CD8-positive, alpha-beta memory T cell (primary cell): ENCODE results near the gene RIPOR3. TPM values are rescaled to one million over a fixed set of nuclear protein-coding genes. Genes with fewer than 3 reads are reported as not detected.
A peak's percentile ranks its signal among the peaks of the same experiment; 100 is the strongest.

Source experiments
- CTCF ChIA-PET: fragments of 350-600 bp; sonication (Branson Sonifier 250); formaldehyde crosslinking; loops from one replicate; lab custom pipeline; 2021; ENCODE audit warnings: antibody characterized with exemption; lab: Charles Lee
- POLR2A ChIA-PET: fragments of 350-600 bp; sonication (Branson Sonifier 250); formaldehyde crosslinking; loops from one replicate; lab custom pipeline; 2021; ENCODE audit warnings: antibody characterized with exemption; lab: Charles Lee
- DNase-seq, 5 donors: peaks; one replicate each; pipeline versions ENCODE4 v3.0.0 to v3.0.0-alpha.2; 2020 to 2022; ENCODE audit warnings: mixed read lengths in 1 of 5
- H3K27ac ChIP-seq: one replicate; pipeline ENCODE4 v1.7.0; 2013; ENCODE audit warnings: low read depth, mild to moderate bottlenecking, low read length, moderate library complexity
- H3K27me3 ChIP-seq: 2 replicates; pipeline ENCODE4 v1.7.0; 2013; ENCODE audit warnings: low read length, mild to moderate bottlenecking; ENCODE audit not compliant: insufficient read depth, poor library complexity, severe bottlenecking
- H3K36me3 ChIP-seq: 2 replicates; pipeline ENCODE4 v1.7.0; 2013; ENCODE audit warnings: mild to moderate bottlenecking, low read length, moderate library complexity; ENCODE audit not compliant: insufficient read depth
- H3K4me1 ChIP-seq: 2 replicates; pipeline ENCODE4 v1.7.0; 2013; ENCODE audit warnings: mild to moderate bottlenecking, low read length, moderate library complexity; ENCODE audit not compliant: insufficient read depth
- H3K4me3 ChIP-seq: 2 replicates; pipeline ENCODE4 v1.7.0; 2013; ENCODE audit warnings: mild to moderate bottlenecking, low read length
- H3K9me3 ChIP-seq: 2 replicates; pipeline ENCODE4 v1.7.0; 2013; ENCODE audit warnings: mild to moderate bottlenecking, low read length
- H3K27ac Mint-ChIP-seq, 8 donors: one replicate each; pipeline ENCODE4 v1.8.0; 2020 to 2021; ENCODE audit warnings: mixed read lengths in 8 of 8, mild to moderate bottlenecking in 6 of 8, inconsistent platforms in 3 of 8, moderate library complexity in 3 of 8
- H3K27me3 Mint-ChIP-seq, 2 donors: one replicate each; pipeline ENCODE4 v1.8.0; 2020 to 2021; ENCODE audit warnings: mixed read lengths in 2 of 2, mild to moderate bottlenecking in 1 of 2, moderate library complexity in 1 of 2
- H3K36me3 Mint-ChIP-seq, 3 donors: one replicate each; pipeline ENCODE4 v1.8.0; 2020 to 2021; ENCODE audit warnings: mixed read lengths in 3 of 3, inconsistent platforms in 1 of 3, mild to moderate bottlenecking in 1 of 3
- H3K4me1 Mint-ChIP-seq, 3 donors: one replicate each; pipeline ENCODE4 v1.8.0; 2020 to 2021; ENCODE audit warnings: mixed read lengths in 3 of 3, inconsistent platforms in 1 of 3, mild to moderate bottlenecking in 1 of 3
- H3K4me3 Mint-ChIP-seq, 7 donors: one replicate each; pipeline ENCODE4 v1.8.0; 2020 to 2021; ENCODE audit warnings: mixed read lengths in 7 of 7, mild to moderate bottlenecking in 6 of 7, moderate library complexity in 4 of 7, inconsistent platforms in 2 of 7
- H3K9me3 Mint-ChIP-seq, 5 donors: one replicate each; pipeline ENCODE4 v1.8.0; 2020 to 2022; ENCODE audit warnings: mixed read lengths in 5 of 5, mild to moderate bottlenecking in 3 of 5, moderate library complexity in 2 of 5, inconsistent platforms in 1 of 5
- polyA plus RNA-seq: library from polyadenylated mRNA; unstranded; fragments of 300-500 nt; fragmentation: Illumina TruSeq; gene quantifications from one replicate; pipeline ENCODE4 v1.2.3, GENCODE V29; 2021
- total RNA-seq, 2 experiments: library from RNA; stranded (reverse); gene quantifications; one replicate each; pipeline ENCODE4 v1.2.3, GENCODE V29; 2021

RIPOR3 gene
- total and polyA plus RNA-seq, 3 experiments from 2014 or later, result 1.8 TPM; not detected in 2

DNA sequence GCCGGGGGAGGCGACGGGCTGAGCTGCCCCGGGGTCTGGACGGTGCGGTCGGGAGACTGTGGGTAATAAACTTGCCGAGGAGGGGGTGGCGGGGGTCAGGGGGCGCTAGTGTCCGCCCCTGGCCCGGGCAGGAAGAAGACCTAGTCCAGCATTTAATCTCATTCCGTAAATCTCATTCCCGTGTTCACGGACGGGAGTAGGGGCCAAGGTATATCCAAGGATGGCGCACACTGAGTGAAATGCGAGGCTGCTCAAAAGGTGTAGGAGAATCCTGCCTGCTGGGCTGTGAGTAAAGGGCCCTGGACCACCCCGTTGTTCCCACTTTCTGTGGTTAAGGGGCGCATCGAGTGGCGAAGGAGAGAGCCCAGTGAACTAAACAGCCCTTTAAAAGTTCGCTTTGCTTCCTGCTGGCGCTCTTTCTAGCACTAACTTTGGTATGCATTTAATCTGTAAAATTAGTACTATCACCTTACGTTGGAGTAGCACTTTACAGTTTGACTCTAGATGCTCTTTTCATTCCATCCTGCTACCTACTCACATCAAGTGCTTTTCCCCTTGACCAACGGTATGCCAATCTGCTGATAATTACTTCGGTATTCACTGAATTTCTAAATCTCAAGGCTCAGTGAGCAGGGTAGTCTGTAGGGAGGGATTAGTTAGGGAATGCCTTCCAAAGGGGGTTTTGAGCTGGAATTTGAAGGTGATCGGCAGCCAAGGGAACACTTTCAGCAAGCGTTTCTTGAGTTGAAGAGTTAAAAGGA is 40.8 kb upstream of the RIPOR3 start:
- Mint-ChIP-seq H3K4me1 (peaks cover 22 to 44% (median 44%) of the 10 kb centered on the region in 3 donors), H3K27me3 (peaks cover 0 to 3% of the 10 kb centered on the region in 2 donors), H3K9me3 (no peaks in the 10 kb centered on the region), H3K36me3 (peaks cover 0 to 18% (median 1%) of the 10 kb centered on the region in 3 donors), H3K27ac (peak overlapping the region; percentile 15 to 92 (median 78)), H3K4me3 (peak overlapping the region; percentile 89 to 98 (median 91))
- Histone ChIP-seq H3K9me3 (no peaks in the 10 kb centered on the region), H3K27ac (peak overlapping the region; percentile 49), H3K4me1 (peaks cover 23% of the 10 kb centered on the region), H3K4me3 (peak overlapping the region; percentile 59), H3K36me3 (no peaks in the 10 kb centered on the region), H3K27me3 (no peaks in the 10 kb centered on the region)
- DNase-seq, result no peak
- ChIA-PET CTCF (interaction anchor here (0.7 to 3.0 kb wide), 4 partner anchors 17 to 63 kb away, joined by 3 to 13 read pairs (median 6); partner anchors contain the start of gene BCAS4), POLR2A (interaction anchor here (0.6 to 1.4 kb wide), 4 partner anchors 59 to 226 kb away, joined by 3 to 4 read pairs (median 4); partner anchors contain the start of genes DPM1, MOCS3 and PTPN1)

DNA sequence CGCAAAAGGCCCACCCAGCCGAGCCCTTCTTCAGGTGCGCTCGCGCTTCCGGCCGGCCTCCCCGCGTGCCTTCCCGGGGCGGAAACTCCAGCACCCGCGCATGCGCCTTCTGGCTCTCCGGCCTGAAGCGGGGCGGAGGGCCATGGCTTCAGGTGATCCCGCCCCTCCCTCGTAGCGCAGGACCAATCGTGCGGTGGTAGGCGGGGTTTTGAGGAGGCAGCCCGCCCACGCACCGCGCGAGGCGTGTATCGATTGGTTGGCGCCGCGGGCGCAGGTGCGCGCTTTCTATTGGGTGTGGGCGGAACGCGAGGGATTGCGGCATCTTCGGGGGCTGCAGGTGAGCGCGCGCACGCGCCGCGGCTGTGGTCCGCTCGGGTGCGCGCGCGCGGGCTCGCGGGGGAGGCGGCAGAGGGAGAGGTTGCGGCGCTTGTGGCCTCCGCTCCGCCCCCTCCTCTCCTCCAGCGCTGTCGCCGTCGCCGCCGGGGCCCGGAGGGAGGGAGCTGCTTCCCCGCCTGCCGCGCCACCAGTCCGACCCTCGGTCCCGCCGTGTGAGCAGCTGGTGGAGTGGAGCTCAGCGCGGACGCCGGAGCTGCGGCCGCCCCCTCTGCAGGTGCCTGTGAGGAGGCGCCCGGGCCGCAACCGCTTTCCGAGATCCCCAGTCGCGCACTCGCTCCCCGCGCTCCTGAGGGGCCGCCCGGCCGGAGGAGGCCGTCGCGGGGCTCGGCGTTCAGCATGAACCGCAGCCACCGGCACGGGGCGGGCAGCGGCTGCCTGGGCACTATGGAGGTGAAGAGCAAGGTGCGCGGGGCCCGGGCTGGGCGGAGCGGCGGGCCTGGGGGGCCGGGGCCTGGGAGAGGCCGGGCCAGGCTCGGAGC is 40.0 kb upstream of the RIPOR3 start, which contains the start of gene PARD6B:
Gene PARD6B, plus strand, starts transcription at position 526 of the 875 bp plus-strand sequence. Its CDS starts 207 bp downstream, at position 733.
- Mint-ChIP-seq H3K36me3 (peaks cover 0 to 15% (median 0%) of the 10 kb centered on the region in 3 donors), H3K4me1 (peaks cover 21 to 43% (median 41%) of the 10 kb centered on the region in 3 donors), H3K27me3 (peaks cover 3 to 5% of the 10 kb centered on the region in 2 donors), H3K27ac (peak within 1 kb of the TSS; percentile 78 to 94 (median 88)), H3K9me3 (no peaks in the 10 kb centered on the region), H3K4me3 (peak within 1 kb of the TSS; percentile 89 to 98 (median 91))
- DNase-seq, result peak; percentile 99 to 100 (median 100)
- no peaks in the 10 kb centered on the region for H3K9me3 ChIP-seq
- peaks cover 23% of the 10 kb centered on the region for H3K4me1 ChIP-seq
- H3K27me3 ChIP-seq, result no peaks in the 10 kb centered on the region
- peak within 1 kb of the TSS; percentile 66 for H3K4me3 ChIP-seq
- H3K36me3 ChIP-seq, result no peaks in the 10 kb centered on the region
- peak within 1 kb of the TSS; percentile 61 for H3K27ac ChIP-seq
- ChIA-PET CTCF (interaction anchor here (0.6 to 3.0 kb wide), 4 partner anchors 18 to 88 kb away, joined by 3 to 13 read pairs (median 6); partner anchors contain the start of gene BCAS4), POLR2A (interaction anchor here (0.6 to 1.4 kb wide), 3 partner anchors 59 to 227 kb away, joined by 3 to 4 read pairs (median 4); partner anchors contain the start of genes DPM1, MOCS3 and PTPN1)

DNA sequence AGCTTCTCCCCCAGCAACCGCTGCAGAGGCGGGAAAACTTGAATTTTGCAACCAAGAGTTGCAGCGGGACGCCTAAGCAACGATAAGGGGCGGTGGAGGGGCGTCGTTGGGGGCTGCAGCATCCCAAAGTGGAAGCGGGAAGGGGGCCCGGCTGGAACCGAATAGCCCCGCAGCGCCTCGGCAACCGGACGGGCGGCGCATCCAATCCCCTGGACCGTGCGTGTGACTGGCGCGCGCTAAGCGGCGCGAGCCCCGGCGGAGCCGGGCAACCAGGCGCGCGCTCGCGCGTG is 39.4 kb upstream of the RIPOR3 start:
- Mint-ChIP-seq H3K36me3 (peaks cover 0 to 12% (median 0%) of the 10 kb centered on the region in 3 donors), H3K4me3 (peak overlapping the region; percentile 82 to 95 (median 88)), H3K4me1 (peaks cover 17 to 37% (median 35%) of the 10 kb centered on the region in 3 donors), H3K27ac (peak overlapping the region in 7 of 8 donors; percentile 47 to 94 (median 78)), H3K27me3 (peaks cover 3 to 5% of the 10 kb centered on the region in 2 donors), H3K9me3 (no peaks in the 10 kb centered on the region)
- Histone ChIP-seq H3K36me3 (no peaks in the 10 kb centered on the region), H3K9me3 (no peaks in the 10 kb centered on the region), H3K27me3 (no peaks in the 10 kb centered on the region), H3K4me1 (peaks cover 20% of the 10 kb centered on the region), H3K27ac (peak overlapping the region; percentile 61), H3K4me3 (peak overlapping the region; percentile 66)
- CTCF ChIA-PET, result interaction anchor here (0.7 kb wide), 1 partner anchor 64 kb away, joined by 3 read pairs; the partner anchor contains the start of gene BCAS4
- DNase-seq, result no peak
- POLR2A ChIA-PET, result interaction anchor here (0.5 kb wide), 1 partner anchor 24 kb away, joined by 8 read pairs; no protein-coding TSS in a partner anchor

DNA sequence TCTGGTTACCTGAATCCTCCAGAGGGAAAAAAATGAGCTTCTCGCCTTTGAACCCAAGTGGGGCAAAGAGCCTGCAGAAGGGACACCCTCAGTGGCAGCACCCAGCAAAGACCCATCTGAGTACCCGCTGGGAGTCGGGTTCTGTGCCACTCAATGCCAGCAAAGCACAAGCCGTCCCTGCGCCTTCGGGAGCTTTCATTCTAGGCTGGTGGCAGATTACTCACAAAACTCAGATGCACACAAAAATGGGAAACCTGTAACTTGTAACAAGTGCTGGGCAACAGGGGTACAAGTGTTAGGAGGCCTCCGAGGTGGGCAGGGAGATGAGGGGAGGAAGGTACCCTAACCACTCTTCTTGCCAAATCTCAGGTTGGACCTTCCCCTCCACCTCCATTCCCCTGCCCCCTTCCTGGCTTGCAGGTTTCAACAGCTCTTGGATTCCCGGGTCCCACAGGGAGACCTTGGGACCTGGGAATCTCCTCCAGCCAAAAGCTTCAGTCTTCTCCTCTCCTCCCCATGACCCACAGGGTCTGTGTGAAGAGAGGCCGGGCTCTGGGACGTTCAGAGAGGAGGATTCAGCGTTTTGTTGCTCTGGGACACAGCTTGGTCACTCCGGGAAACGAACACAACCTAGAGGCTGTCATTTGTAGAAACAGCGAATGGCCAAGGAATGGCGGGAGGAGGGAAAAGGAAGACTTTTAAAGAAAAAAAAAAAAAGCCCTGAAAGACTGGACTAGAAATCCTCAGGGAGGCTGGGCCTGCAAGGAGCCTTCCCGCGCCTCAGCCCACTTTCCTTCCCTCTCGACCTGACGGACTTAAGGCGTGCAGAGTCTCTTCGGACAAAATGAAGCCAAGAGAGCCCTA is 38.8 kb upstream of the RIPOR3 start:
- peaks cover 0 to 11% (median 0%) of the 10 kb centered on the region in 3 donors for H3K36me3 Mint-ChIP-seq
- no peaks in the 10 kb centered on the region for H3K9me3 Mint-ChIP-seq
- H3K4me1 ChIP-seq, result peaks cover 20% of the 10 kb centered on the region
- H3K27ac ChIP-seq, result peak overlapping the region; percentile 61
- H3K4me3 ChIP-seq, result peak overlapping the region; percentile 66
- no peak for DNase-seq
- H3K27ac Mint-ChIP-seq, result peak overlapping the region; percentile 47 to 94 (median 80)
- no peaks in the 10 kb centered on the region for H3K27me3 ChIP-seq
- peaks cover 15 to 31% (median 29%) of the 10 kb centered on the region in 3 donors for H3K4me1 Mint-ChIP-seq
- no peaks in the 10 kb centered on the region for H3K9me3 ChIP-seq
- ChIA-PET POLR2A (interaction anchor here (0.5 to 0.8 kb wide), 2 partner anchors 23 to 220 kb away, joined by 5 to 8 read pairs; partner anchors contain the start of gene PTPN1), CTCF (interaction anchor here (0.7 to 2.5 kb wide), 2 partner anchors 18 to 65 kb away, joined by 3 to 5 read pairs; partner anchors contain the start of gene BCAS4)
- peak overlapping the region; percentile 82 to 95 (median 88) for H3K4me3 Mint-ChIP-seq
- no peaks in the 10 kb centered on the region for H3K36me3 ChIP-seq
- H3K27me3 Mint-ChIP-seq, result peaks cover 3 to 5% of the 10 kb centered on the region in 2 donors

DNA sequence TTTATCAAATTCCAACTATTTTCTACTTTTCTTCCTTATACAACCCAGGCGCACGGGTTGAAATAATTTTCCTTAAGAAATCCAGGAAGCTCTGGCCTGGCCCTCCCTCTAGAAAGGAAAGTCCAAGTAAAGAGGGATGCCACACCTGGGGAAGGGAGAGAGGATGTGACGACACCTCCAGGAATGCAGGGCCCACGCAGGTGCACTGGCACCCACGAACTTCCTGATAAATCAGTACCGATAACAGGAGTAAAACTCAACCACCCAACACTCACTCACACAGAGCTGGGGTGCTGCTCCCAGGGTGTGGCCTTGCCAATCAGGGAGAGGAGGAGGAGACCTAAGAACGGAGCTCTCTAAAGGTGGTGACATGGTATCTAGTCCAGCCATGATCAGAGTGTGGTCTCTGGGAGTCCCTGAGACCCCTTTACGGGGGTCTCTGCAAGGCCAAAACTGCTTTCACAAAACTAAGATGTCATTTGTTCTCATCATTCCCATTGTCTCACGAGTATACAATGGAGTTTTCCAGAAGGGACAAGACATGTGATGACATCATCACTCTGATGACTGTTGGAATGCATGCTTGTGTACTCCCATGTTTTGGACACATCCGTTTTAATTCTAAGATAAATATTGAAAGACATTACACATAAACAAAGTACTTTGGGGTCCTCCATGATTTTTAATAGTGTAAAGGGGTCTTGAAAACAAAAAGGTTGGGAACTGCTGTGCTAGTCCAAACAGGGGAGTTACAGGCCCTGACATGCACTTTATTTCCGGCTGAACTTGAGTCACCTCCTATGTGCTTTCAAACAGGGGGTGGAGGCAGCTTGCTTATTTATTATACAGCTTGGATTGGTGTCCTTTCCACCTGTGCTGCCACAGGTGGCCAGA is 37.9 kb upstream of the RIPOR3 start:
- H3K36me3 Mint-ChIP-seq, result peaks cover 0 to 7% (median 0%) of the 10 kb centered on the region in 3 donors
- H3K4me1 ChIP-seq, result peaks cover 20% of the 10 kb centered on the region
- POLR2A ChIA-PET, result no interaction called here

DNA sequence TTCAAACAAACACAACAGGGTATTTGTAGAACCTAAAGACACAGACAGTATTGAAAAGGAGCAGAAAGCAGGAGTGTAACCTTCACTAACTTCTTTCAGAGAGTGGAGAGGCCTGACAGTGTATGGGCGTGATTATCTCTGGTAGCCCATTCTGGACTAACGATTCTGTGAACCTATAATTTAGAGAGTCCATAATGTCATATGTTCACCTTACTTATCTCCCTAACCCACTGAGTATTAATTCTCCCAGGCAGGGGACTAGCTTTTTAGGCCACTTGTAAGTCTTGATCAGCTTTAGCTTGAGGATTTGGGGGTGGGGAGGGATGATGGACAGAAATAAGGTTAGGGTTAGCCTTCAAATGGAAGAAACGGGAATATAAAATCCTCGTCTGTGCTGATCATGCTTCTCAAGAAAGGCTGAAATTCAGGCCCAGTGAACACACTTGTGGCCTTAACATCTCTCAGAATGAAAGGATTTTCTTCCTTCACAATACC is 37.2 kb upstream of the RIPOR3 start:
- no peaks in the 10 kb centered on the region for H3K9me3 ChIP-seq
- DNase-seq, result no peak
- no peak overlapping the region for H3K27ac ChIP-seq
- peaks cover 0 to 7% (median 0%) of the 10 kb centered on the region in 3 donors for H3K36me3 Mint-ChIP-seq
- no peaks in the 10 kb centered on the region for H3K9me3 Mint-ChIP-seq
- ChIA-PET CTCF (interaction anchor here (2.5 kb wide), 1 partner anchor 20 kb away, joined by 5 read pairs; no protein-coding TSS in a partner anchor), POLR2A (interaction anchor here (0.6 kb wide), 1 partner anchor 230 kb away, joined by 3 read pairs; the partner anchor contains the start of genes DPM1 and MOCS3)
- H3K27ac Mint-ChIP-seq, result peak overlapping the region in 1 of 8 donors; percentile 4
- no peak overlapping the region for H3K4me3 ChIP-seq
- H3K4me1 ChIP-seq, result peaks cover 14% of the 10 kb centered on the region
- peaks cover 3 to 5% of the 10 kb centered on the region in 2 donors for H3K27me3 Mint-ChIP-seq
- H3K4me1 Mint-ChIP-seq, result peaks cover 12 to 22% (median 20%) of the 10 kb centered on the region in 3 donors
- no peaks in the 10 kb centered on the region for H3K27me3 ChIP-seq
- peak overlapping the region in 1 of 7 donors; percentile 14 for H3K4me3 Mint-ChIP-seq
- no peaks in the 10 kb centered on the region for H3K36me3 ChIP-seq

More for the DNA sequence above, 37.9 kb upstream of the RIPOR3 start:
- Mint-ChIP-seq H3K27ac (peak overlapping the region in 1 of 8 donors; percentile 17), H3K27me3 (peaks cover 3 to 5% of the 10 kb centered on the region in 2 donors), H3K4me3 (peak overlapping the region in 4 of 7 donors; percentile 3 to 27 (median 16)), H3K9me3 (no peaks in the 10 kb centered on the region), H3K4me1 (peaks cover 14 to 29% (median 26%) of the 10 kb centered on the region in 3 donors)
- H3K27me3 ChIP-seq, result no peaks in the 10 kb centered on the region
- no peak for DNase-seq
- H3K4me3 ChIP-seq, result no peak overlapping the region
- H3K9me3 ChIP-seq, result no peaks in the 10 kb centered on the region
- CTCF ChIA-PET, result interaction anchor here (2.5 kb wide), 1 partner anchor 19 kb away, joined by 5 read pairs; no protein-coding TSS in a partner anchor
- peak overlapping the region; percentile 61 for H3K27ac ChIP-seq
- H3K36me3 ChIP-seq, result no peaks in the 10 kb centered on the region
